ENCODE data around the gene NHS.

DNA sequence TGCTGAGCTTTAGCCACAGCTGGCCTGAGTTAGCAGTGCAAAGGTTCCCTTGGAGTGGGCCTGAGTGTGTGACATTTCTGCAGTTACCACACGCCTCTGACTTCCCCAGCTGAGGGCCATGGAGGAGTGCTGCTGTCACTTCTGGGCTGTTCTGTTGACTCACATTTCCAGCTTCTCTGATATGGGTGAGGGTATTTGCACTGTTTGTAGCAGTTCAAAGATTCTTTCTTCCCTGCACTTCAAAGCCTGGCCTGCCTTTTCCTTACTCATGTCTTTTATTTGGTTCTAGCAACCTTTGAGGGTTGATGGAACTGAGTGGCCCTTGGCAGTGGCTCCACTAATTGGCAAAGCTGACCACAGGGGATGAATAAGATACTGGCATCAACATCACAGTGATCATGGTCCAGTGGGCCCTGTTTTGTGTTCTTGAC lies 335.9 kb downstream of the NHS start:
- TF ChIP-seq, protein P1, sequence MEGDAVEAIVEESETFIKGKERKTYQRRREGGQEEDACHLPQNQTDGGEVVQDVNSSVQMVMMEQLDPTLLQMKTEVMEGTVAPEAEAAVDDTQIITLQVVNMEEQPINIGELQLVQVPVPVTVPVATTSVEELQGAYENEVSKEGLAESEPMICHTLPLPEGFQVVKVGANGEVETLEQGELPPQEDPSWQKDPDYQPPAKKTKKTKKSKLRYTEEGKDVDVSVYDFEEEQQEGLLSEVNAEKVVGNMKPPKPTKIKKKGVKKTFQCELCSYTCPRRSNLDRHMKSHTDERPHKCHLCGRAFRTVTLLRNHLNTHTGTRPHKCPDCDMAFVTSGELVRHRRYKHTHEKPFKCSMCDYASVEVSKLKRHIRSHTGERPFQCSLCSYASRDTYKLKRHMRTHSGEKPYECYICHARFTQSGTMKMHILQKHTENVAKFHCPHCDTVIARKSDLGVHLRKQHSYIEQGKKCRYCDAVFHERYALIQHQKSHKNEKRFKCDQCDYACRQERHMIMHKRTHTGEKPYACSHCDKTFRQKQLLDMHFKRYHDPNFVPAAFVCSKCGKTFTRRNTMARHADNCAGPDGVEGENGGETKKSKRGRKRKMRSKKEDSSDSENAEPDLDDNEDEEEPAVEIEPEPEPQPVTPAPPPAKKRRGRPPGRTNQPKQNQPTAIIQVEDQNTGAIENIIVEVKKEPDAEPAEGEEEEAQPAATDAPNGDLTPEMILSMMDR (CRISPR knock-in tag; IDR thresholded peaks at IDR 0.05) = no peak
- TF ChIP-seq, protein P2, sequence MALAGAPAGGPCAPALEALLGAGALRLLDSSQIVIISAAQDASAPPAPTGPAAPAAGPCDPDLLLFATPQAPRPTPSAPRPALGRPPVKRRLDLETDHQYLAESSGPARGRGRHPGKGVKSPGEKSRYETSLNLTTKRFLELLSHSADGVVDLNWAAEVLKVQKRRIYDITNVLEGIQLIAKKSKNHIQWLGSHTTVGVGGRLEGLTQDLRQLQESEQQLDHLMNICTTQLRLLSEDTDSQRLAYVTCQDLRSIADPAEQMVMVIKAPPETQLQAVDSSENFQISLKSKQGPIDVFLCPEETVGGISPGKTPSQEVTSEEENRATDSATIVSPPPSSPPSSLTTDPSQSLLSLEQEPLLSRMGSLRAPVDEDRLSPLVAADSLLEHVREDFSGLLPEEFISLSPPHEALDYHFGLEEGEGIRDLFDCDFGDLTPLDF (CRISPR knock-in tag; IDR thresholded peaks at IDR 0.05) = no peak
- TF ChIP-seq, protein P3, sequence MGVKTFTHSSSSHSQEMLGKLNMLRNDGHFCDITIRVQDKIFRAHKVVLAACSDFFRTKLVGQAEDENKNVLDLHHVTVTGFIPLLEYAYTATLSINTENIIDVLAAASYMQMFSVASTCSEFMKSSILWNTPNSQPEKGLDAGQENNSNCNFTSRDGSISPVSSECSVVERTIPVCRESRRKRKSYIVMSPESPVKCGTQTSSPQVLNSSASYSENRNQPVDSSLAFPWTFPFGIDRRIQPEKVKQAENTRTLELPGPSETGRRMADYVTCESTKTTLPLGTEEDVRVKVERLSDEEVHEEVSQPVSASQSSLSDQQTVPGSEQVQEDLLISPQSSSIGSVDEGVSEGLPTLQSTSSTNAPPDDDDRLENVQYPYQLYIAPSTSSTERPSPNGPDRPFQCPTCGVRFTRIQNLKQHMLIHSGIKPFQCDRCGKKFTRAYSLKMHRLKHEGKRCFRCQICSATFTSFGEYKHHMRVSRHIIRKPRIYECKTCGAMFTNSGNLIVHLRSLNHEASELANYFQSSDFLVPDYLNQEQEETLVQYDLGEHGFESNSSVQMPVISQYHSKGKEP (CRISPR knock-in tag; IDR thresholded peaks at IDR 0.05) = no peak
- TF ChIP-seq, protein P4, sequence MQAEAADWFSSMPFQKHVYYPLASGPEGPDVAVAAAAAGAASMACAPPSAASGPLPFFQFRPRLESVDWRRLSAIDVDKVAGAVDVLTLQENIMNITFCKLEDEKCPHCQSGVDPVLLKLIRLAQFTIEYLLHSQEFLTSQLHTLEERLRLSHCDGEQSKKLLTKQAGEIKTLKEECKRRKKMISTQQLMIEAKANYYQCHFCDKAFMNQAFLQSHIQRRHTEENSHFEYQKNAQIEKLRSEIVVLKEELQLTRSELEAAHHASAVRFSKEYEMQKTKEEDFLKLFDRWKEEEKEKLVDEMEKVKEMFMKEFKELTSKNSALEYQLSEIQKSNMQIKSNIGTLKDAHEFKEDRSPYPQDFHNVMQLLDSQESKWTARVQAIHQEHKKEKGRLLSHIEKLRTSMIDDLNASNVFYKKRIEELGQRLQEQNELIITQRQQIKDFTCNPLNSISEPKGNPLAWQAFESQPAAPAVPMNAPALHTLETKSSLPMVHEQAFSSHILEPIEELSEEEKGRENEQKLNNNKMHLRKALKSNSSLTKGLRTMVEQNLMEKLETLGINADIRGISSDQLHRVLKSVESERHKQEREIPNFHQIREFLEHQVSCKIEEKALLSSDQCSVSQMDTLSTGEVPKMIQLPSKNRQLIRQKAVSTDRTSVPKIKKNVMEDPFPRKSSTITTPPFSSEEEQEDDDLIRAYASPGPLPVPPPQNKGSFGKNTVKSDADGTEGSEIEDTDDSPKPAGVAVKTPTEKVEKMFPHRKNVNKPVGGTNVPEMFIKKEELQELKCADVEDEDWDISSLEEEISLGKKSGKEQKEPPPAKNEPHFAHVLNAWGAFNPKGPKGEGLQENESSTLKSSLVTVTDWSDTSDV (CRISPR knock-in tag; IDR thresholded peaks at IDR 0.05) = no peak
- TF ChIP-seq SMARCE1 (IDR thresholded peaks at IDR 0.05; ENCODE audit: borderline replicate concordance) = no peak
